Left cardiac atrium (tissue), 4 donors: Measurements from ENCODE around the gene RXRA. TPM values are rescaled to one million over a fixed set of nuclear protein-coding genes. Genes with fewer than 3 reads are reported as not detected.
A peak's percentile ranks its signal among the peaks of the same experiment; 100 is the strongest.

Experiments used
- ATAC-seq, 2 donors: fragments of 200-7000 bp; cut with Tn5 transposase; one replicate each; pipeline ENCODE4 v1.9.1; 2020; ENCODE audit warnings: mild to moderate bottlenecking in 2 of 2, moderate library complexity in 2 of 2
- DNase-seq: peaks from one replicate; pipeline ENCODE4 v3.0.0-alpha.2; 2020
- intact Hi-C, 2 donors: fragments of 100-400 bp; cut with DNase I; formaldehyde crosslinking; loops; one replicate each; pipeline versions ENCODE4 v1.14.1 to v1.15.1; 2022 to 2023
- total RNA-seq, 2 donors: library from RNA; stranded (reverse); fragmentation: NEBNext Ultra II Directional; extraction: Animal tissue kit (Norgen Biotek cat#: 25700); gene quantifications; one replicate each; pipeline ENCODE4 v1.2.1, GENCODE V29; 2021
- donor health status: DM: no; HTN: yes; CAD: no.
- donor health status: DM: no; HTN: yes; CAD: no; lungs with severe emphysema.
- donor health status: DM: yes; HTN: yes; CAD: no.
- donor health status: Dilated cardiomyopathy.

Gene RXRA
- total RNA-seq, 2 donors from 2014 or later, result 41.6 to 67.7 TPM

- ATAC-seq (peak in 1 of 2 donors; percentile 6), DNase-seq (peak; percentile 60)
- intact Hi-C loops, result no loop called here
These were observed 85.4 kb downstream of the RXRA start for GRCh38 chr9:134411440-134412297.

GRCh38 chr9:134412298-134412711 is 86.0 kb downstream of the RXRA start:
- ATAC-seq (no peak), DNase-seq (no peak)
- intact Hi-C loops, result no loop called here

- DNase-seq (no peak), ATAC-seq (no peak)
- intact Hi-C loops, result no loop called here
These were observed 87.0 kb downstream of the RXRA start for GRCh38 chr9:134413112-134413715.

- intact Hi-C loops, result no loop called here
- peak; percentile 85 for DNase-seq
- ATAC-seq, result peak; percentile 67 to 70
These were observed 87.8 kb downstream of the RXRA start for GRCh38 chr9:134413890-134414623.

- intact Hi-C loops, result no loop called here
- no peak for ATAC-seq
- DNase-seq, result no peak
These were observed 88.7 kb downstream of the RXRA start for GRCh38 chr9:134414900-134415425.

- intact Hi-C loops, result no loop called here
- ATAC-seq (no peak), DNase-seq (no peak)
These were observed 90.2 kb downstream of the RXRA start for GRCh38 chr9:134416385-134417015.

GRCh38 chr9:134418354-134418753 is 92.1 kb downstream of the RXRA start:
- no peak for ATAC-seq
- no peak for DNase-seq
- intact Hi-C loops, result no loop called here

GRCh38 chr9:134419000-134419683 is 92.9 kb downstream of the RXRA start:
- ATAC-seq, result no peak
- intact Hi-C loops, result no loop called here
- DNase-seq, result no peak

- intact Hi-C loops, result no loop called here
- DNase-seq (no peak), ATAC-seq (no peak)
These were observed 93.4 kb downstream of the RXRA start for GRCh38 chr9:134419684-134420076.

GRCh38 chr9:134420281-134420845 is 94.1 kb downstream of the RXRA start:
- intact Hi-C loops, result no loop called here
- DNase-seq, result no peak
- no peak for ATAC-seq

GRCh38 chr9:134420974-134421432 is 94.7 kb downstream of the RXRA start:
- no peak for ATAC-seq

GRCh38 chr9:134421888-134422287 is 95.6 kb downstream of the RXRA start:
- ATAC-seq (no peak), DNase-seq (no peak)

More at GRCh38 chr9:134420974-134421432, 94.7 kb downstream of the RXRA start:
- no peak for DNase-seq
- intact Hi-C loops, result no loop called here

GRCh38 chr9:134422301-134423090 is 96.2 kb downstream of the RXRA start:
- no peak for DNase-seq
- peak; percentile 19 to 45 for ATAC-seq

More at GRCh38 chr9:134421888-134422287, 95.6 kb downstream of the RXRA start:
- intact Hi-C loops, result no loop called here

GRCh38 chr9:134423166-134423565 is 96.9 kb downstream of the RXRA start:
- intact Hi-C loops, result no loop called here
- DNase-seq, result no peak
- ATAC-seq, result no peak

More at GRCh38 chr9:134422301-134423090, 96.2 kb downstream of the RXRA start:
- intact Hi-C loops, result no loop called here

- intact Hi-C loops, result no loop called here
- no peak for DNase-seq
- ATAC-seq, result no peak
These were observed 97.5 kb downstream of the RXRA start for GRCh38 chr9:134423749-134424148.

GRCh38 chr9:134424818-134425217 is 98.6 kb downstream of the RXRA start:
- DNase-seq (no peak), ATAC-seq (no peak)
- intact Hi-C loops, result no loop called here

- no peak for DNase-seq
- no peak for ATAC-seq
- intact Hi-C loops, result no loop called here
These were observed 99.1 kb downstream of the RXRA start for GRCh38 chr9:134425401-134425800.
